Activated CD4-positive, alpha-beta memory T cell treated with anti-CD3 and anti-CD28 coated beads, Interleukin-2, amount 10 ng/mL, durations not matched to agents 7 days and 5 days (primary cell): ENCODE measurements around the gene ART3. TPM values are rescaled to one million over a fixed set of nuclear protein-coding genes. Genes with fewer than 3 reads are reported as not detected.

Experiments
- total RNA-seq, 2 experiments: library from RNA; stranded (reverse); gene quantifications; one replicate each; pipeline ENCODE4 v1.2.3, GENCODE V29; 2021

The ART3 gene
- total RNA-seq, 2 experiments from 2014 or later = 0.30 to 0.95 TPM

Other genes with a start within 250 kb of the ART3 start
- under 1 TPM in 1 of 2 experiments, not detected in 1; 0.15 TPM for gene PPEF2, start 172.3 kb upstream of the ART3 start, total RNA-seq
- 10 to 100 TPM; 38.7 to 39.3 TPM for gene NAAA, start 133.7 kb upstream of the ART3 start, total RNA-seq
- 10 to 100 TPM; 39.1 to 43.0 TPM for gene SDAD1, start 83.8 kb upstream of the ART3 start, total RNA-seq
- gene CXCL9, start 67.2 kb upstream of the ART3 start, total RNA-seq = not detected
- 1 to 10 TPM; 1.3 to 1.5 TPM for gene CXCL10, start 51.2 kb upstream of the ART3 start, total RNA-seq
- under 1 TPM; 0.28 to 0.33 TPM for gene CXCL11, start 38.6 kb upstream of the ART3 start, total RNA-seq
- 10 to 100 TPM; 48.9 to 58.6 TPM for gene NUP54, start 73.7 kb downstream of the ART3 start, total RNA-seq
- 10 to 100 TPM; 22.3 to 23.2 TPM for gene SCARB2, start 139.1 kb downstream of the ART3 start, total RNA-seq
- gene FAM47E, start 177.0 kb downstream of the ART3 start, total RNA-seq = not detected
- 1 to 10 TPM; 5.5 to 5.8 TPM for gene STBD1, start 232.0 kb downstream of the ART3 start, total RNA-seq